GM12874 (cell line): ENCODE results near the gene C6orf62.

Experiments
- TF ChIP-seq, protein P1 (sequence below): IDR thresholded peaks from 2 replicates; pipeline ENCODE4 v1.5.1; 2011; ENCODE audit warnings: low read depth, mild to moderate bottlenecking, control low read depth, low read length, moderate library complexity; ENCODE audit not compliant: insufficient read depth

The C6orf62 gene

GRCh38 chr6:24719125-24719971 lies at the start of gene C6orf62:
Gene C6orf62, minus strand, starts transcription at chr6:24719154. Its CDS starts 486 bp downstream, at chr6:24718668.
- TF ChIP-seq, protein P1, sequence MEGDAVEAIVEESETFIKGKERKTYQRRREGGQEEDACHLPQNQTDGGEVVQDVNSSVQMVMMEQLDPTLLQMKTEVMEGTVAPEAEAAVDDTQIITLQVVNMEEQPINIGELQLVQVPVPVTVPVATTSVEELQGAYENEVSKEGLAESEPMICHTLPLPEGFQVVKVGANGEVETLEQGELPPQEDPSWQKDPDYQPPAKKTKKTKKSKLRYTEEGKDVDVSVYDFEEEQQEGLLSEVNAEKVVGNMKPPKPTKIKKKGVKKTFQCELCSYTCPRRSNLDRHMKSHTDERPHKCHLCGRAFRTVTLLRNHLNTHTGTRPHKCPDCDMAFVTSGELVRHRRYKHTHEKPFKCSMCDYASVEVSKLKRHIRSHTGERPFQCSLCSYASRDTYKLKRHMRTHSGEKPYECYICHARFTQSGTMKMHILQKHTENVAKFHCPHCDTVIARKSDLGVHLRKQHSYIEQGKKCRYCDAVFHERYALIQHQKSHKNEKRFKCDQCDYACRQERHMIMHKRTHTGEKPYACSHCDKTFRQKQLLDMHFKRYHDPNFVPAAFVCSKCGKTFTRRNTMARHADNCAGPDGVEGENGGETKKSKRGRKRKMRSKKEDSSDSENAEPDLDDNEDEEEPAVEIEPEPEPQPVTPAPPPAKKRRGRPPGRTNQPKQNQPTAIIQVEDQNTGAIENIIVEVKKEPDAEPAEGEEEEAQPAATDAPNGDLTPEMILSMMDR, result no peak

DNA sequence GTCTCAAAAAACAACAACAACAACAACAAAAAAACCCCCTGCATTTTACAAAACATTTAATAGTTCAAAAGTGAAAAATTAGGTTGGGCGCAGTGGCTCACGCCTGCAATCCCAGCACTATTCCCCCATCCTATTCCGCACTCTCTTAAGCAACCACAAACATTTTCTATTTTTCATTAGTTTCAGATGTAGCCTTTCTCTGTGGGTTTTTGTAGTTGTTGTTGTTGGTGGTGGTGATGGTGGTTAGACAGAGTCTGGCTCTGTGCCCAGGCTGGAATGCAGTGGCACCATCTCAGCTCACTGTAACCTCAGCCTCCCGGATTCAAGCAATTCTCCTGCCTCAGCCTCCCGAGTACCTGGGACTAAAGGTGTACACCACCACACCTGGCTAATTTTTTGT lies 49.4 kb upstream of the C6orf62 start:
- TF ChIP-seq, protein P1, result no peak

- TF ChIP-seq, protein P1, result 0 out of 2 replicates have a peak, but pooled peaks have one; percentile 9
These were observed 47.9 kb upstream of the C6orf62 start for GRCh38 chr6:24766680-24767462.

DNA sequence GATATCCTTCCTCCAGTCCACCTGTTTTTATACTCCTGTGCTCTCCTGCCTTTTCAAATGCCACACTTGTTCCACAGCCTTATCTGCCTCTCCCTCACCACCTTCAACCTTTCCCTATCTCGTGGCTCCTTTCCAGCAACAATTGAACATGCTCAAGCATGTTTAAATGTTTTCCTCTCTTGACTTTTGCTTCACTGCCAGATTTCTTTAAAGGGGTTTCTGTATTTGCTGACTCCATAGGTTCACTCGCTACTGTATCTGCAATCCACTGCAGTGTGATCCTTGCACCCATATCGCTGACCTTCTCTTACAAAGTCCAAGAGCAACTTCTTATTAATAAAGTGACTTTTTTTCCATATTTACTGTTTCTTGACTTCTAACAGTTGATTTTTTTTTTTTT lies 44.6 kb upstream of the C6orf62 start:
- TF ChIP-seq, protein P1, result no peak

GRCh38 chr6:24761851-24762250 lies 42.9 kb upstream of the C6orf62 start:
- TF ChIP-seq, protein P1, result no peak

DNA sequence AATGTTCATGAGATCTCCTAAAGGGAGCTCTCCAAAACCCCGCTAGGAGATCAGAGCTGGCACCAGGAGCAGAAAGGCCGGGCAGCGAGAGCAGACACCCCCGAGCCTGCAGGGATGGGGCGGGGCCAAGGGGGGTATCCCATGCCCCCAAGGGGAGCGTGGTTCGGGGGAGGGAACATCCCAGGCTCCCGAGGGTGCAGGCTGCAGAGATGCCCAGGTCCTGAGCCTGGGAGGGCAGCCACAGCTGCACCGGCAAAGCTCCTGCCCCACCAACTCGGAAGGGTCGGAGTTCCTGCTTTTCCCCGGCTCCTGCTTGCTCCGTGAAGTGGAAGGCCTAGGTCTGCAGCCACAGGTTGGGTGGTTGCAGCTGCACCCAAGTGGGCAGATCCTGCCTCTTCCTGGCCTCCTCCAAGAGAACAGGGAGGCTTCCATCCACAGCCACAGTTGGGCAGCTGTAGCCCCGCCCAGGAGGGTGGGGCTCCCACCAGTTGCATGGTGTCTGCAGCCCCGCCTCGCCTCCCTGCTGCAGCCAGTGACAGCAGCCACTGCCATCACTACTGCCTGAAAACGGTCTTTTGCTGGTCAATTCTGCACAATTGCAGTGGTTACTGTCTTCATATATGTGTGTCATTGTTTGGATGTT lies 42.4 kb upstream of the C6orf62 start:
- TF ChIP-seq, protein P1, result no peak

- TF ChIP-seq, protein P1, result no peak
These were observed 41.3 kb upstream of the C6orf62 start for GRCh38 chr6:24760210-24760609.
